Measurements from ENCODE around the gene PLP2. TPM values are rescaled to one million over a fixed set of nuclear protein-coding genes. Genes with fewer than 3 reads are reported as not detected.

The PLP2 gene
- total and polyA plus RNA-seq, 2 of the 13 experiments (the other 11 are each of a cell fraction or from before 2014, with no cell fraction given): 0.40 to 3.6 TPM

GRCh38 chrX:49186125-49187027 lies 14.7 kb downstream of the PLP2 start, which contains the start of gene PRICKLE3 (continued):
- TF ChIP-seq MXD1 (CRISPR knock-in tag; IDR thresholded peaks at IDR 0.05): peak; percentile 56; the same call in 1 of the 2 replicates
- no peak for TF ChIP-seq ZNF280B (CRISPR knock-in tag; IDR thresholded peaks at IDR 0.05; ENCODE audit: borderline replicate concordance)
- no peak for TF ChIP-seq MLX (CRISPR knock-in tag; IDR thresholded peaks at IDR 0.05)
- TF ChIP-seq HMG20B (CRISPR knock-in tag; conservative IDR thresholded peaks at IDR 0.05): no peak
- TF ChIP-seq ZNF205 (CRISPR knock-in tag; IDR thresholded peaks at IDR 0.05): no peak
- no peak for TF ChIP-seq ZSCAN22 (CRISPR knock-in tag; IDR thresholded peaks at IDR 0.05)
- no peak for TF ChIP-seq ISL2 (CRISPR knock-in tag; IDR thresholded peaks at IDR 0.05)
- TF ChIP-seq SALL1 (CRISPR knock-in tag; IDR thresholded peaks at IDR 0.05): peak; percentile 63
- TF ChIP-seq MBNL3 (CRISPR knock-in tag; conservative IDR thresholded peaks at IDR 0.05): no peak
- TF ChIP-seq MAX (IDR thresholded peaks at IDR 0.05): peak; percentile 80
- peak; percentile 40; the same call in 1 of the 2 replicates for TF ChIP-seq BCL3 (CRISPR knock-in tag; IDR thresholded peaks at IDR 0.05)
- TF ChIP-seq NRL (CRISPR knock-in tag; IDR thresholded peaks at IDR 0.05; ENCODE audit: borderline replicate concordance): no peak
- TF ChIP-seq JUN (CRISPR knock-in tag; IDR thresholded peaks at IDR 0.05): no peak
- TF ChIP-seq EED (CRISPR knock-in tag; IDR thresholded peaks at IDR 0.05): peak; percentile 75
- TF ChIP-seq HOMEZ (CRISPR knock-in tag; IDR thresholded peaks at IDR 0.05; ENCODE audit: low read depth): no peak
- TF ChIP-seq MED8 (CRISPR knock-in tag; IDR thresholded peaks at IDR 0.05; ENCODE audit: insufficient replicate concordance): peak; percentile 42
- 0 out of 2 replicates have a peak, but pooled peaks have one; percentile 62 for TF ChIP-seq ERF (CRISPR knock-in tag; IDR thresholded peaks at IDR 0.05)
- no peak for TF ChIP-seq ZNF274 (CRISPR knock-in tag; IDR thresholded peaks at IDR 0.05)
- TF ChIP-seq ZNF605 (CRISPR knock-in tag; IDR thresholded peaks at IDR 0.05): 0 out of 2 replicates have a peak, but pooled peaks have one; percentile 21
- TF ChIP-seq THRA (CRISPR knock-in tag; IDR thresholded peaks at IDR 0.05; ENCODE audit: borderline replicate concordance): peak; percentile 49
